ENCODE results near the gene CNN2.
A peak's percentile ranks its signal among the peaks of the same experiment; 100 is the strongest.

Gene CNN2

DNA sequence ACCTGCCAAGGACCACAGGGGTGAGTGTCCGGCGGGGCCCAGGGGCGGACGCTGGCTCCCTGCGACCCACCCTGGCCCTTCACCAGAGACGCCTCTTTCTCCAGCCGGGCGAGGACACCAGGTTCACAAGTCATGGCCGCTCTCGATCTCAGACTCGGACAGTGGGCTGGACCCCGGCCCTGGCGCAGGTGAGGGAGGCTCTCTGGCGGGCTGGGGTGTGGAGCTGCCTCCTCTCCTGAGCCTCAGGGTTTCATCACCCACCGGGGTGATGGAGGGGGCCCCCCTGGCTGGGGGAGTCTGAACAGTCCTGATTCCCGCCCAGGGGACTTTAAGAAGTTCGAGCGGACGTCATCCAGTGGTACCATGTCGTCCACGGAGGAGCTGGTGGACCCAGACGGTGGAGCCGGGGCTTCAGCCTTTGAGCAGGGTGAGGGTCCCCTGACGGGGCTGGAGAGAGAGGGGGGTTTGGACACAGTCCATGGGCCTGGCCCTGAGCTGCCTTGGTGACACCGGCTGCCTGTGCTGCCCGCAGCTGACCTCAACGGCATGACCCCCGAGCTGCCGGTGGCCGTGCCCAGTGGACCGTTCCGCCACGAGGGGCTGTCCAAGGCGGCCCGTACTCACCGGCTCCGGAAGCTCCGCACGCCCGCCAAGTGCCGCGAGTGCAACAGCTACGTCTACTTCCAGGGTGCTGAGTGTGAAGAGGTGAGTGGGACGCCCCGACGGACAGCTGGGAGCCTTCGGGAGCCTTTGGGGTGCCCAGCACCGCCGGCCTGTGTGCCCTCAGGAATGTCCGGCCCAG lies 54.2 kb downstream of the CNN2 start:
- no peak for DNase-seq (ENCODE audit: low read depth in 2 of 2, low spot score in 1 of 2)

DNA sequence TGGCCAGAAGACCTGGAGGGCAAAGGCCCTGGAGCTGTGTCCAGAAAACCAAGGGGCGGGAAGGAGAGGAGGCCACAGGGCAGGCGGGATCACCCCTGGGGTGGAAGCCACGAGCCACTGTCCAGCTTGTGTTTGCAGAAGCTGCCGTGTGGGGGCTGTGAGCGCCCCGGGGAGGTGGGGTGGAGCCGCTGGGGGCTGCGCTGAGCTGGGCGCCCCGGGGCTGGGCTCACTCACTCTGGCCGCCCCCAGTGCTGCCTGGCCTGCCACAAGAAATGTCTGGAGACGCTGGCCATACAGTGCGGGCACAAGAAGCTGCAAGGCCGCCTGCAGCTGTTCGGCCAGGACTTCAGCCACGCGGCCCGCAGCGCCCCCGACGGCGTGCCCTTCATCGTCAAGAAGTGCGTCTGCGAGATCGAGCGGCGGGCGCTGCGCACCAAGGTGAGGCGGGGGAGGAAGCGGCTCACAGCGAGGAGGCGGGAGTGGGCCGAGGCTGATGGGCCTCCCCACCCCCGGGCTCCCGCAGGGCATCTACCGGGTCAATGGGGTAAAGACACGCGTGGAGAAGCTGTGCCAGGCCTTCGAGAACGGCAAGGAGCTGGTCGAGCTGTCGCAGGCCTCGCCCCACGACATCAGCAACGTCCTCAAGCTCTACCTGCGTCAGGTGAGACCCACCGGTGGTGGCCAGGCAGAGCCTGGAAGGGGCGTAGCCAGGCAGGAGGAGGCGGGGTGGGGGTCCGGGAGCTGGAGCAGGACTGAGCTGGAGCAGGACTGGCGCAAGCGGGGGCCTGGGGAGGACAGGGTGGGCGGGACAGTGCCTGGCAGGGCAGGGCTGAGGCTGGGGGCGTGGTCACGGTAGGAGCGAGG lies 55.1 kb downstream of the CNN2 start:
- DNase-seq (ENCODE audit: low read depth in 2 of 2, low spot score in 1 of 2) = no peak

DNA sequence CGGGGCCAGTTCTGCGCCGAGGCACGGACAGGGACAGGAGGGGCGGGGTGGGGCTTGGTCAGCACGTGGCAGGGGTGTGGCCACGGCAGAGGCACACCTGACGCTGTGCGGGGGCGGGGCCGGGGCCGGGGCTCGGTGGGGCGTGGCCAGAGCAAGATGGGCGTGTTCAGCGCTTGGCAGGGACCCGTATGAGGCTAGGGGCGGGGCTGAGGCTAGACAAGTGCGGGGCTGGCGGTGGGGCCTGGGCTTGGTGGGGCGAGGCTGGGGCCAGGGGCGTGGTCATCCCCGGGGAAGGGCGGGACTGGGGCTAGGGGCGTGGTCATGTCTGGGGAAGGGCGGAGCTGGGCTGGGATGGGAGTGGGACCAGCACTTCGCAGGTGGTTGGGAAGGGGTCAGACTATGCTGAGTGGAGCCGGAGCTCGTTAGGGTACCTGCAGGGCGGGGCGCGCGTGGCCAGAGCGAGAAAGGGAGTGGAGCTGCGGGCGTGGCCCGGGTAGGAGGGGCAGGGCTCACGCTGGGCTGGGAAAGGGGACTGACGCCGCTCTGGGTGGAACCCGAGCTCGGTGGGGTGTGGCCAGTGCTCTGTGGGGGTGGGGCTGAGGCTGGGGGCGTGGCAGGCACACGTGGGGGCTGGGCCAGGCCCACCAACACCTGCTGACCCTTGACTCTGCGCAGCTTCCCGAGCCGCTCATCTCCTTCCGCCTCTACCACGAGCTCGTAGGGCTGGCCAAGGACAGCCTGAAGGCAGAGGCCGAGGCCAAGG lies 55.9 kb downstream of the CNN2 start:
- DNase-seq (ENCODE audit: low read depth in 2 of 2, low spot score in 1 of 2) = peak in 1 of 2 donors; percentile 44

DNA sequence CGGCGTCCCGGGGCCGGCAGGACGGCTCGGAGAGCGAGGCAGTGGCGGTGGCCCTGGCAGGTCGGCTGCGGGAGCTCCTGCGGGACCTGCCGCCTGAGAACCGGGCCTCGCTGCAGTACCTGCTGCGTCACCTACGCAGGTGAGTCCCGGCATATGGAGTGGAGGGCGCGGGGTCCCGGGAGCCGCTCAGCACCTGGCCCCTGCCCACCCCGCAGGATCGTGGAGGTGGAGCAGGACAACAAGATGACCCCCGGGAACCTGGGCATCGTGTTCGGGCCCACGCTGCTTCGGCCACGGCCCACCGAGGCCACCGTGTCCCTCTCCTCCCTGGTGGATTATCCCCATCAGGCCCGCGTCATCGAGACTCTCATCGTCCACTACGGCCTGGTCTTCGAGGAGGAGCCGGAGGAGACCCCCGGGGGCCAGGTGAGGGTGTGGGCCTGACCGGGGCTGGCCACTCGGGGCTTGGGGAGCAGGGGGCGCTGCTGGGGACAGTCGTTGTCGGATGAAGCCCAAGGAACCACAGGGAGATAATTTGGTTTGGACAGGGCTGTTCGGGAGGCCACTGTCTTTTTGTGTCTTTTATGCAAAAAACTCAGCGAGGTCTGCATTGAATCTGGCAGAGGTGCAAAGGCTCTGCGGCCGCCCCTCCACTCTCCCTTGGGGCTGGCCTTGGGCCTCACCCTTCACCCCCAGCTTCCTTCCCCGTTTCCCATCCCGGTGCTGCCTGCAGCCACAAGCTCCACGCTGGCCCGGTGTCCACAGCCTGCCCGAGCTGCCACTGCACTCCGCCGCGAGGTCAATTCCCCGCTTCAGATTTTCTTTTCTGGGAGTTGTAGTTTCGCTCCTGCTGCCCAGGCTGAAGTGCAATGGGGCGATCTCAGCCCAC lies 56.8 kb downstream of the CNN2 start:
- no peak for DNase-seq (ENCODE audit: low read depth in 2 of 2, low spot score in 1 of 2)

DNA sequence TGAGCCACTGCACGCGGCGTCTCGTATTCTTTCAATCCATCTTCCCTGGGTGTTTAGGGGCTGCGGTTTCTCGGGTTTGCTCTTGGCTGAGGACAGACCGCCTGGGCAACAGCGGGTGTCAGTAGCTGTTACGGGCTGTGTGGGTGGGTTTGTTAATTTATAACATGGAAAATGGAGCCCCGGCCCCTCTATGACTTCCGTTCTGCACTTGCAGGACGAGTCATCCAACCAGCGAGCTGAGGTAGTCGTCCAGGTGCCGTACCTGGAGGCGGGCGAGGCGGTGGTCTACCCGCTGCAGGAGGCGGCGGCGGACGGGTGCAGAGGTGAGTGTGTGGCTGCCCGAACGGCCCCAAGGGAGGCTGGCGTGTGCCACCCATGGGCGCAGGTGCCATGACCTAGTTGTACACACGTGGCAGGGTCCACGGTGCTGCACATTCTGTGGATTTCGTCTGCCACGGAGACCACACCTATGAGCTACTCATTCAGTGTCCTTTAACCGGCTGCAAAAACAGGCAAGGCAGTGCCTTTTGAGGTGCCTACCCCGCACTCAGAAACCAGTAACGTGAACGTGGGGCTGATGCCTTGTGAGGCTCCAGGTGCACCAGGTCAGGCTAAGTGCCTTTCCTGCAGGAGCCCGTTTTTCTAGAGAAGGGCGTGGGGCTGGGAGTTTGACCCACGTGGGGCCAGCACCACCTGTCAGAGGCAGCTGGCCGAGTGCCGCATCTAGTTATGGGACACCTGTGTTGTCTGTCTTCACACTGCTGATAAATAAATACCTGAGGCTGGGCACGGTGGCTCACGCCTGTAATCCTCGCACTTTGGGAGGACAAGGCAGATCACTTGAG lies 57.8 kb downstream of the CNN2 start:
- no peak for DNase-seq (ENCODE audit: low read depth in 2 of 2, low spot score in 1 of 2)

DNA sequence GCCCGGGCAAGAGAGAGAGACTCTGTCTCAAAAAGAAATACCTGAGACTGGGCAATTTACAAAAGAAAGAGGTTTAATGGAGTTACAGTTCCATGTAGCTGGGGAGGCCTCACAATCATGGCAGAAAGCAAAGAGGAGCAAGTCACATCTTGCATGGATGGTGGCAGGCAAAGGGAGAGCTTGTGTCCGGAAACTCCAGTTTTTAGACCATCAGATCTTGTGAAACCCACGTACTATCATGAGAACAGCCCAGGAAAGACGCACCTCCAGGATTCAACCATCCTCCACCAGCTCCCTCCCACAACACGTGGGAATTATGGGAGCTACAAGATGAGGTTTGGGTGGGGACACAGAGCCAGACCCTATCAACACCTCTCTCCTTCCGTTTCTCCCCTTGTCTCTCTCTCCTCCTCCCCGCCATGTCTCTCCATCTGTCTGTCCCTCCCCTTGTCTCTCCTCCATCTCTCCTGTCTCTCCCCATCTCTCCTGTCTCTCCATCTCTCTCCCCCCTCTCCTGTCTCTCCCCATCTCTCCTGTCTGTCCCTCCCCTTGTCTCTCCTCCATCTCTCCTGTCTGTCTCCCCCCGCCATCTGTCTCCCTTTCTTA lies 58.7 kb downstream of the CNN2 start:
- DNase-seq (ENCODE audit: low read depth in 2 of 2, low spot score in 1 of 2) = no peak

DNA sequence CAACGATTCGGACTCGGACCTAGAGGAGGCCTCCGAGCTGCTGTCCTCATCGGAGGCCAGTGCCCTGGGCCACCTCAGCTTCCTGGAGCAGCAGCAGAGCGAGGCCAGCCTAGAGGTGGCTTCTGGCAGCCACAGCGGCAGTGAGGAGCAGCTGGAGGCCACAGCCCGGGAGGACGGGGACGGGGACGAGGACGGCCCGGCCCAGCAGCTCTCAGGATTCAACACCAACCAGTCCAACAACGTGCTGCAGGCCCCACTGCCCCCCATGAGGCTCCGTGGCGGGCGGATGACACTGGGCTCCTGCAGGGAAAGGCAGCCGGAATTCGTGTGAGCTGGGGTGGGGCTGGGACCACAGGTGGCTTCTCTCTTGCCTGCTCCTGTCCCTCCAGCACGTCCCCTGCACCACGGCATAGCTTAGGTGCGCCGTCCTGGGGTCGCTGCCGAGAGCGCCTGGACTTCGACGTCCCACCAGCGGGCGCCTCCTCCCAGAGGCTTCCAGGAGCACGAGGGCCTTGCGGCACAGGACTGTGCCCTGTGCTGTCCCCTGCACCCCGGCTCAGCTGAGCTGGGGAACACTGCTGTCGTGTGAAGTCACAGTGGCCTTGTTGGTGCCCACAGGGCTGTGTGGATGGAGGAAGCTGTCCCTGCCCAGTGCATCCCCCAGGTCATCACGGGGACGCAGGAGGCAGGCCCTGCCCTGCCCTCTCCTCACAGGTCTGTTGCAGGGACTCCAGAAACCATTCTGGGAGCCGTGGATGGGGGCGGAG lies 59.5 kb downstream of the CNN2 start:
- DNase-seq (ENCODE audit: low read depth in 2 of 2, low spot score in 1 of 2) = no peak

DNA sequence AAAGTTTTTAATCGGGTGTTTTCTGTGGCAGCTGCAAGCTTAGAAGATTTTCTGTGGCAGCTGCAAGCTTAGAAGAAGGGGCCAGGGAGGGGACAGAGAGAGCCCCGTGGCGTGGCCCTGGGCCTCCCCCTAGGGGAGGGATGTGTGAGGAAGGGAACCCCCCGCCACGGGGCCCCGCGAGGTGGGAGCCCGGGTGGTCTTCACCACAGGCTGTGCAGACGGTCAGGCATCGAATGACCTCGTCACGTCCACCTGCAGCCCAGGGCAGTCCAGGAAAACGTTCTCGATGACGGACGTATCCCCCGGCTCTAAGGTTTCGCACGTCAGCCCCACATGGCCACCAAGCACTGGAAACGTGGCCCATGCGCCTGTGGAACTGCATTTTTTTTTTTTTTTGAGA lies 60.2 kb downstream of the CNN2 start:
- no peak for DNase-seq (ENCODE audit: low read depth in 2 of 2, low spot score in 1 of 2)

DNA sequence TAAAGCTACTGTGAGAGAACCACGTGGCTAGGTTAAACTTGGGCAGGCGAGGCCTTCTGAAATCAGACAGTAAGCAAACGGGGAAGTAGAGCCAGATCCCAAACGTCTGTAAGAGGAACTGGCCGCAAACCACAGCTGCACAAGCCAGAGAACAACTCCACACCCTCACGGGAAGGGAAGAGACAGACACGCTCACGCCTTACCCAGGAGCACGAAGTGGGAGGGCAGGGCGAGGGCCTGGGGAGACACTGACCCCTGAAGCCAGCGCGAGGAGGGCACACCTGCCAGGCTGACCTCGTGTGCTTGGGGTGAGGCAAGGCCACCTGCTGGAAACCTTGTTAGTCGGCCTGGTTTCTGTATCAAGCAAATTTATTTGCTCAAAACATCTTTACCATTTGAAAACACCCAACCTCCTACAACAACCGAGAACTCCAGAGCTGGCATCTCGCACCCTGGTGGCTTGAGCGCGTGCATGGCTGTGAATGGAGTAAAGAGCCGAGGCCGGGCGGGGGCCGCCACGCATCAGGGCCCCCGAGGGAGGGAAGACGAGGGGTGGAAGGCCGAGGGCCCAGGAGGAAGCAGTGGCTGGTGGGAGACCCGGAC lies 61.5 kb downstream of the CNN2 start:
- no peak for DNase-seq (ENCODE audit: low read depth in 2 of 2, low spot score in 1 of 2)

DNA sequence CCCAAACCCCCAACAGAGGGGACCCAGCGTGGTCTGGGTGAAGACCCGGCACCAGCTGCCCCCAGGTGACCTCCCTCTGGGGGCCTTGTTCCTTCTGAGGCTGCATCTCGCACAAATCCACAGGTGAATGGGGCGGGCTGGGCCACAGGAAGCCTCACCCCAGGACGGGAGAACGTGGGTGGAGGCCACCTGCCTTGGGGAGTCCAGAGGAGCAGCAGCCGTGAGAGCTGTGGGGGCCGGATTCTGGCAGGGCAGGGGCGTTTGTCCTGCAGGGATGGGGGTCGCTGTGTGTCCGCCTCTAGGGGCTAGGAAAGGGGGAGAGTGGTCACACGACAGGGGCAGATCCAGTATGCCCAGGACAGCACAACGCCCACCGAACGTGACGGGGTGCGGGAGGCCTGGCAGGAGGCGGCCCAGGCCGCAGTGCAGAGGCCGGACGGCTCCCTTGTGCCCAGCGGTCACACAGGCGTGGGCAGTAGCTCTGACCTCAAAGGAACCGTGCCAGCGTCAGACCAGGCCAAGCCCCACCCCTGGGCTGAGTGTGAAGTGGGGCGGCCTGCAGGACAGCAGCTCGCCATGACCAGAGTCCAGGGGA lies 62.1 kb downstream of the CNN2 start:
- DNase-seq (ENCODE audit: low read depth in 2 of 2, low spot score in 1 of 2) = no peak
